GM19438 (cell line): ENCODE results near the gene C20orf204.
A peak's percentile ranks its signal among the peaks of the same experiment; 100 is the strongest.

Experiments
- ATAC-seq: cut with Tn5 transposase; IDR thresholded peaks from one replicate; pipeline ENCODE4 v1.9.1; 2021; ENCODE audit warnings: low read depth; ENCODE audit not compliant: unreplicated experiment

C20orf204 gene

DNA sequence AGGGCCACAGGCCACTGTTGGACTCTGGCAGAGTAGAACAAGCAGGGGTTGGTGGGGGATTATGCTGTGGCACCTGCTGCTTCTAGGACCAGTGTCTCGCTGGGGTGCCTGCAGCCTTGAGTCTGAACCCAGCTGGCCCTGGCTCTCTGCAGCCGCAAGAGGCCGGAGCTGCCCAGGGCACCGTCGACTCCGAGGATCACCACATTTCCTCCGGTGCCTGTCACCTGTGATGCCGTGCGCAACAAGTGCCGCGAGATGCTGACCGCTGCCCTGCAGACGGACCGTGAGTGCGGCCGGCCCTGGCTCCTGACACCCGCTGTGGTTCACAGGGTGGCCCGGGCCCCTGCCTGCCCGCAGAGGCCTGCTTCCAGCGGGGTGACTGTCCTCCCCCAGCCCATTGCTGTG is 33.2 kb downstream of the C20orf204 start:
- no peak for ATAC-seq

DNA sequence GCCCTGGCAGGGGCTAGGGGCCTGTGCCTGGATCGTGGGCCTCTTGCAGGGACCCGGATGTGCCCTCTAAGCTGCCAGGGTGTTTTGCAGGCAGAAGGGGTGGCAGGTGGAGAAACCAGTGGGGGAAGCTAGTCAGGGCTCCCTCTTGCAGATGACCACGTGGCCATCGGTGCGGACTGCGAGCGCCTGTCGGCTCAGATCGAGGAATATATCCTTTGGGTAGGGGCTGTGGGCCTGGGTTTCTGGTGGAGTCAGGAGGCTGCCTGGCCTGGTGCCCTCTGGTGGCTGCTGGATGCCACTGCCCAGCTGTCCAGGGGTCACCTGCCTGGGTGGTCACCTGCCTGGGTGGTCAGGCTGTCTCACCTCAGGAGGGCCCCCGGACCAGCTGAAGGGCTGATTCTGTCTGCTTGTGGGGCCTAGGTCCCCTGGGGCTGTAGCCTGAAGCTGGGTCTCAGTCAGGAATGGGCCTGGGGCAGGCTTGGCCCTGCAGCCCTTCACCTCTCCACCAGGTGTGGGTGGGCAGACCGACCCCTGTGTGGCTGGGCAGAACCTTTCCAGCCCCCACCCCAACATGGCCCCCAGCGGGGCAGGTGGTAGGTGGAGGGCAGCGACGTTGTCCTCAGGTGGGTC is 33.7 kb downstream of the C20orf204 start:
- no peak for ATAC-seq

DNA sequence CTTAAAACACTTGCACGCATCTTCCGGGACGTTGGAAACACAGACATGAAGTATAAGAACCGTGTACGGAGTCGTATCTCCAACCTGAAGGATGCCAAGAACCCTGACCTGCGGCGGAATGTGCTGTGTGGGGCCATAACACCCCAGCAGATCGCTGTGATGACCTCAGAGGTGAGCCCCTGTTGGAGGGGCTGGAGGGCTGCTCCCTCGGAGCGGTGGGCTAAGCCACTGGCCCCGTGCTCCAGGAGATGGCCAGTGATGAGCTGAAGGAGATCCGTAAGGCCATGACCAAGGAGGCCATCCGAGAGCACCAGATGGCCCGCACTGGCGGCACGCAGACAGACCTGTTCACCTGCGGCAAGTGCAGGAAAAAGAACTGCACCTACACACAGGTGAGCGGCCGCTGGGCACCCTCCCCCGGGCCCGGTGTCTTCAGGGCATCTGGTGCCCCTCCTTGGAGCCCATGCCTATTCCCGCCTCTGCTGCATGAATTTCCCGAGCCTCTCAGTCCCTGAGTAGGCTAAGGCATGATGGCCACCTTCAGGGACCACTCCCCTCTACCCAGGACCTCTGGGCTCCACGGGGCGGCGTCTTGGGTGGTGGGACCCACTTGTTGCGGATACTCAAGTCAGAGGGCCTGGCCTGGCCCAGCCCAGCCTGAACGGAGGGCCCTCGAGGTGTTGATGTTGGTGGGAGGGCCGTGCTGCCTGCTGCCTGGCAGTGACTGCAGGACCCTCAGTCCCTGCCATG is 34.4 kb downstream of the C20orf204 start:
- ATAC-seq = no peak

DNA sequence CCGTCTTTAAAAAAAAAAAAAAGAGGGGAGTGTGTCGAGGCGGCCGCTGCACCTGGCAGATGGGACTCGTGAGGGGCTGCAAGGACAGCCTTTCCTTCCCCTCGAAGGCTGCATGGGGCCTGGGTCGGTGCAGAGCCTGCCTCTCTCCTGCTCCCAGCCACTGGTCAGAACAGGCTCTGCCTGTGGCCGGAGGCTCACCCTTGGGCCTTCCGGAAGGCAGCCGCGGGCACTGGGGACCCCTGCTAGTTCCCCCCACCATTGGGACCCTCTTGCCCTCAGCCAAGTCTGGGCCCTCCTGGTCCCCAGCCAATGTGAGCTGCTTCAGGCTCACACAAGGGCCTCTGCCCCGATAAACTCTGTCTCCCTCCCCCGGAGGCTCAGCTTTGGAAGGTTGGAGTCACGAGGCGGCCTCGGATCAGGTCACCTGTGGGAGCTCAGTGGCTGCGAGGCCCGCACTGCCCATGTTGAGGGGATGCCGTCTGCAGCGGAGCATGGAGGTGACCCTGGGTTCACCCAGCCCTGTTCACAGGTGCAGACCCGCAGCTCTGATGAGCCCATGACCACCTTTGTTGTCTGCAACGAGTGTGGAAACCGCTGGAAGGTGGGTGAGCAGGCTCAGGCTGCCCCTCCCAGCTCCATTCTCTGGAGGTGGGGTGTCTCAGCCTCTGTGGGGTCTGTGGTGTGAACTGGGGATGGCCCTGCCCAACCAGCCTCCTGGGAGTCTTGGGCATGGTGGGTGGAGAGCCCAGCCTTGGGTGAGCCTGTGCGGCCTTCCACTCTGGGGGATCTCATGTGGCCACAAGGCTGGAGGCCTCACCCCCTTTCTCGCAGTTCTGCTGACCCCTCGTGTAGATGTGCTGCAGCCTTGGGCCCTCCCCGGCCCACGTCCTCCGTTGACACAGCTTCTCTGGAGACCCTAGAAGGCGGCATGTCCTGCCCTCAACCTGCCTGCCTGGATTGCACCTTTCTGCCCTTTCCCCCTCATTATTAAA is 35.7 kb downstream of the C20orf204 start:
- no peak for ATAC-seq

DNA sequence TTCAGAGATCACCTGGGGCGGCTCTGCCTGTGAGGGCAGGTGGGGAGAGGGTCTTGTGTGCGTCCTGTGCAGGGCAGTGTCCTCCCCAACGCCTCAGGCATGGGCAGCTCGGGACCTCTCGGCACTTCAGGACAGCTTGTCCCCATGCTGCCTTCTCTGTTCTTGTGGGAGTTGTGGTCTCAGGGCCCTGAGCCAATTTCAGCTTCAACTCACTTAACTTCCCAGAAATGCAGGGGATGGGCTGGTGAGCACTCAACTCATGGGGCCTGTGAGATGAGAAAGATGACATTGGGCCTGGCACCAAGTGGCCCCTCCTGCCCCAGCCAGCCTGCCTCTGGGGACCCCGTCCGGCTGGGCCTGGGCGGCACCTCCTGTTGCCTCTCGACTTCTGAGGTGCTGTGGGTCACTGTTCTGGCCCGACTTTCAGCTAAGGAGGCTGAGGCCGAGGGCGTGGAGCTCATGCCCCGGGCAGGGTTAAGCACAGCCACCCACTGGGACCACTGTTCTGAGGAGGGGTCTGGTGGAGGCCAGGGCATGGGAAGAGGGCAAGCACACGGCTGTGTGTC is 36.6 kb downstream of the C20orf204 start:
- no peak for ATAC-seq

DNA sequence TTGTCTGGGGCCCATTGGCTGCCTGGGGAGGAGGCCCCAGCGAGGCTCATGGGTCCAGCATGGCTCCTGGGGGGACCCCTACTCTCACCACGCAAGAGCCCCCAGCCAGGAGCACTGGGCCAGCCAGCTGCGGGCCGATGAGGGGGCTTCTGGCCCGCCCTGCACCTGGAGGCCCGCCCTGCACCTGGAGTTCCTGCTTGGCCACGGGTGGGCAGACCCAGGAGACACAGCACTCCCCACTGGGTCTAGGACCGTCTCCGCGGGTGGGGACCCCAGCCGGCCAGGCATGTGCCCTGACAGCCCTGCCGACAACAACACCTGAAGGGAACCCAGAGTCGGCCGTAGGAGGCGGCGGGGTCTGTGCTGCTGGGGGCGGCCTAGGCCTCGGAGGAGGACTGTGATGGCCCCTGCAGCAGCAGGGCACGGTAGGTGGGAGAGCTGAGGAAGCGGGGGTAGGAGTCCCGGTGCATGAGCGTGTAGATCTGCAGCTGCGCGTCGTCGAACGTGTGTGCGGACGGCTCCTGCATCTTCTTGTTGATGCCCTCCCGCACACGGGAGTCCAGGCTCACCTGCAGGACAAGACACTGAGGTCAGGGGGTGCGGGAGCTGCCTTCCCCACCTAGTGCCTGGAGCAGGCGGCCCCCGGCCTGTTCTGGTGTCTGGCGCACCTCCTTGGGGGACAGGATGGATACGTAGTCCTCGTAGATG is 37.6 kb downstream of the C20orf204 start:
- ATAC-seq = no peak

DNA sequence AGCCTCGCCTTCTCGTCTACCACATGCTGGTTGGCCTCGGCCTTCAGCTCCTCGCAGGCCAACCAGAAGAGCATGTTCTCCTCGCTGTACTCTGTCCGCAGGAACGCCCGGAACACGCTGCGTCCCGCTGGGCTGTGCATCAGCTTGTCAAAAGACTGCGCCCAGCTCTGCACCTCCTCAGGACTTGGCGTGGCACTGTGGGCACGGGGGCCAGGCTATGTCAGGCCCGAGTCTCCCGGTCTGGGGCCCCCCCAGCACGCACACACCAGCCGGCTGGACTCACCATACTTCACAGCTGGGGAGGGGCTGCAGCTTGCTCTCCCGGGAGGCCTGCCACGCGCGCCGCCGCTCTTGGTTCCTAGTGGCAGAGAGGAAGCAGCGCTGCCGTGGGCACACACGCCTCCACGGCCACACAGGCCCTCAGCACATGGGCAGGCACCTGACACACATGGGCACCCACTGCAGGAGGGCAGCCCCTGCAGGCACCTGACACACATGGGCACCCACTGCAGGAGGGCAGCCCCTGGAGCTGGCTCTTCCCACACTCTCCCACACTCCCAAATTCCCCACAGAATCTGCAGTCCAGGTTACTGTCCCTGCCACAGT is 38.3 kb downstream of the C20orf204 start:
- no peak for ATAC-seq

DNA sequence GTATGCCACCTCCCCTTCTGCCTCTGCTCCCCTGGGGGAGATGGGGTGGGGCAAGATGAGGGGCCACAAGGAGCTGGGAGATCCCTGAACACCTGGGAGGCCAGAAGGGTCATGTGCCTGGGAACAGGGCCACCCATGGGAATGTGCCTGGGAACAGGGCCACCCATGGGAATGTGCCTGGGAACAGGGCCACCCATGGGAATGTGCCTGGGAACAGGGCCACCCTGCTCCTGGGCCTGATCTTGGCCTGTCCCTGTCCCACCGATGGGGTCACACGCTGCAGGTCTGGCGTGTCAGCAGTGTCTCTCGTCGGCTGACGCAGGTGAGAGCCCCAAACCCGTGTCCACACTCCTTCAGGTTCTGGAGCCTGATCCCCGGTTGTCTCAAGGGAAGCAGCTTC is 39.0 kb downstream of the C20orf204 start:
- no peak for ATAC-seq

DNA sequence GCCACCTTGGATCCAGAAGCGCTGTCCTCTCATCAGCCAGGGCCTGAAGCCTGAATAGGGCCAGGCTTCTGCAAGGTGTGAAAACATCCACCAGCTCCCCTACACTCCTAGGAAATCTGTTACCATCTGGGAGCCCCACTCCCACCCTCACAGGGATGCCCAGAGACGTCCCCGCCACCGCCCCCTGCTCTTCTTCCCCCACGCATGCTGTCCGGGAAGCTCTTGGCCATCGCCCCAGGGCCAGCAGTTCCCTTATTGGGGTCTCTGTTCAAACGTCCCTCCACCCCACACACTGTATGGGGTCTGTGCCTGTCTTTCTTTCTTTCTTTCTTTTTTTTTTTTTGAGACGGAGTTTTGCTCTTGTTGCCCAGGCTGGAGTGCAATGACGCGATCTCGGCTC is 39.6 kb downstream of the C20orf204 start:
- ATAC-seq = no peak

DNA sequence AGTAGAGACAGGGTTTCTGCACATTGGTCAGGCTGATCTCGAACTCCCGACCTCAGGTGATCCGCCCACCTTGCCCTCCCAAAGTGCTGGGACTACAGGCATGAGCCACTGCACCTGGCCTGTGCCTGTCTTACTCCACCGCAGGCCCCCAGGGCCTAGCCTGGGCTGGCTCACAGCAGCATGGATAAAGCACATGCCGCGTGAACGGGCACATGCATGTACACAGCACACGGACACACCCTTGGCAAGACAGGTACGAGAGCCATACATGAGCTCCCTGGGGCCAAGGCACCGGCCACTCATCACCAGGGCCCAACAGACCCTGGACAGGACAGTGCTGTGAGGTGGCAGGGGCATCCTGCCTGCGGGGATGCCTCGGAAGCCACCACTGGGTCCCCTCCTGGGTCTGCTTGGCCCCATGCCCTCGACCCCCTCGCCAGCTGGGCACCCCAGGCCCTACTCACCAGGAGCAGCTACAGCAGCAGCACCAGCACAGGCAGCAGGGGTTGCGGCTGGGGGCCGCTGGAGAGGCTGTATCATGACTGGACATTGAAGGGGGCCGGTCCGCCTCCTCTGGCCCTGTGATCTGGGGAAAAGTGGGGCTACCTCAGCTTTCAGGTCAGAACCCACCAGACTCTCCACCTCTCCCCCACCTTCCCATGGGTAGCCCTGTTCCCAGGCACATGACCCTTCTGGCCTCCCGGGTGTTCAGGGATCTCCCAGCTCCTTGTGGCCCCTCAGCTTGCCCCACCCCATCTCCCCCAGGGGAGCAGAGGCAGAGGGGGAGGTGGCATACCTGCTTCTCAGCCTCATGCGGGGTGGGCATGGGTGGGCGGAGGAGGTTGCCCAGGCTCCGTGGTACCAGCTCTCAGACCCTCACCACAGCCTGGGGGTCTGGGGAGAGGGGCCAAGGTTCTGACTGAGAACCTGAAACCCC is 40.3 kb downstream of the C20orf204 start:
- no peak for ATAC-seq

DNA sequence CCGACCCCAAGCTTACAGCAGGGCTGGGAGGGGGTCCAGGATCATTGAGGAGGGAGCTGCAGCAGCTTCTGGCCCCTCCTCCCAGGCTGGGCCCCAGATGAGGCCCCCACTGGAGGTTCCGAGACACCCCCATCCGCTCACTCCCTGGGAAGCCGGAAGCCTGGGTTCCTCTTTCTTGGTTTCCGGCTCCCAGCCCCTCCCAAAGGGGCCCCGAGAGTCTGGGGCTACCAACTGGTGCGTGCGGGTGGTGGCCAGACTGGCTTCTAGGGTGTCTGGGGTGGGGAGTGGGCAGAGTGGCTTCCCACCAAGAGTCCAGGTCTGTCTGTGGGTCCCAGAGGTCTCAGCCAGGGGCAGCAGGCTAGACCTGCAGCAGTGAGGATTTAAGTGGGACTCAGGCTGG is 41.1 kb downstream of the C20orf204 start:
- no peak for ATAC-seq

DNA sequence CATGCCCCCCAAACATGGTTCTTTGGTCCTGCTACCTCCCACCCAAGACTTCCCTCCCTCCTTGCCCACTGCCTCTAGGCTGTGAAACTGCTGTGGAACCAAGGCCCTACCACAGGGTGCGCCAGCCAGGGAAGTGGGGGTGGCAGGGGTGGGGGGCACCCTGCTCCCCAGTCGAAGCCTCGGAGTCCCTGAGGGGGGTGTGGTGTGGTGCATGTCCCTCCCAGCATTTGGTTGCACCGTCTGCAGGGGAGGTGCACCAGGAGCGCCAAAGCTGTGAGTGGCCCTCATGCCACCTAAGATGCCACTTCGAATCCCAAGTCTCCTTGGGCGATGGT is 41.5 kb downstream of the C20orf204 start:
- no peak for ATAC-seq

DNA sequence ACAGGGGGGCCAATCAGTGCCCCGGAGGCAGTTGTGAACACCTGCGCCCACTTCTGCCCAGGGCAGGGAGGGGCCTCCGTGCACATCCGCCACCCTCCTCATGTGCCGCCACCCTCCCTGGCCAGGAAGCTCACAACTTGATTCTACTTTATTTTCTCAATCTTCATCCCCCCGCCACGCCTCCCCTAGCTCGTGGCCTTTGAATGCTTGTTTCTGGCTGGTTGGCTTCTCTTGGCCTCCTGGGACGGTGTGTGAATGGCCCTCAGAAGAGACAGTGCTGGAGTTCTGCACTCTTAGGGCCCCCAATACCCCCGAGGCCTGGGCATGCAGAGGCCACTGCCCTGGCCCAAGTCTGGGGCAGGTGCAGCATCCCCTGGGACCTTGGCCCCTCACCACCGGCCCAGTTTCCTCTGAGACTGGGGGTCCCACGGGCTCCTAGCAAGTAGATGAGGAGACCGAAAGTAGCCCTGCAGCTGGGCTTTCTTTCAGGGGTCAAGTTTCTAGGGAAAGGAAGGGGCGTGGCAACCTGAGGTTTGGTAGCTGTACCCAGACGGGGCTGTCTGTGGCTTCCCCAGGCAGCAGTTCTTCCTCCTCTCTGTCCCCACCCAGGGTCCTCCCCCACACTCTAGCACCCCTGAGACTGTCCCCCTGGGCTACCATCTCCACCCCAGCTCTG is 42.0 kb downstream of the C20orf204 start:
- peak; percentile 32 for ATAC-seq

DNA sequence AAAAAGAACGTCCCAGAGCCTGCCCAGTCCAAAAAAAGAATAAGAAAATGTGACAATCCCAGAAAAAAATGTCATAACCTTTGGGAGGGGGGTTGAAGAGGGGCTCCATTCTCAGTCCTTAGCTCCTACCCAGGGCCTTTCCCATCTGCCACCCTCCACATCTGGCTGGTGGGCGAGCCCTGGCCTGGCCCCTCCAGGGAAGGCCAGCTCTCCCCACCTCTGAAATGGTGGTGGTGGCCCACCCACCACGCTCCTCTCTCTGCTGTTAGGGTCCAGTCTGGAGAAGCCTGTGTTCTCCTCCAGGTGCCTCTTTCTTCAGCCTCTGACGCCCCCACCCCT is 42.9 kb downstream of the C20orf204 start:
- no peak for ATAC-seq

DNA sequence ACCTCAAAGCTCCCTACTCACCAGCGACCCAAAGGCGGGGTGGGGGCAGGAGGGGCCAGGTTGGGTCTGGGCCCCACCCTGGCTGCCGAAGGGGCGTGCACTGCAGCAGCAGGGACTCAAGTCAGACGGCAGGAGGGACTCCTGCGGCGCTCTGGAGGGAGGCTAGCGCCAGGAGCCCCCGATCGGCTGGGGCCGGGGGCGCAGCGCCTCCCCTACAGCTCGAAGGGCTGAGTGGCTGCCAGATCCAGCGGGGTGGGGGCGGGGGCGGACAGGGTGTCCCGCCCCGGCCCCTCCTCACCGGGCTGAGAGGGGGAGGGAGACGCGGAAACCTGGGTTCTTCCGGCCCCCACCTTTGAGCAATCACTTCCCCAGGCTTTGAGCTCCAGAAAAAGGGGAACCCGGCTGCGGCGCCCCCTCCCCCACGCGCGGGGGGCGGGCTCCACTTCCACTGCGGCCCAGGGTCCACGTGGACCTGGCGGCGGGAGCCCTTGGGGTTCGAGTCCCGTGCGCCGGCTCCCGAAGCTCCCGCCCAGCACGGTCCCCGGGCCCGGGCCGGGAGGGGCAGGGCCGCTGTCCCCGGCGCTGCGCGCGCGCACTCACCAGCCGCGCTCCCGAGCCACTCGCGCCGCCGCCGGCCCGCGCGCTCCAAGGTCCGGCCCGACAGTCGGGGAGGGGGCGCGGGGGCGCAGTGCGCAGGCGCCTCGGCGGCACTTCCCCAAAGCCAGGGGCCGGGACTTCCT is 43.5 kb downstream of the C20orf204 start, which contains the start of gene RGS19:
Gene RGS19 (minus strand): TSS at position 246 of the 740 bp plus-strand sequence. CDS start 2,632 bp downstream, outside the sequence.
- peak; percentile 44 for ATAC-seq

DNA sequence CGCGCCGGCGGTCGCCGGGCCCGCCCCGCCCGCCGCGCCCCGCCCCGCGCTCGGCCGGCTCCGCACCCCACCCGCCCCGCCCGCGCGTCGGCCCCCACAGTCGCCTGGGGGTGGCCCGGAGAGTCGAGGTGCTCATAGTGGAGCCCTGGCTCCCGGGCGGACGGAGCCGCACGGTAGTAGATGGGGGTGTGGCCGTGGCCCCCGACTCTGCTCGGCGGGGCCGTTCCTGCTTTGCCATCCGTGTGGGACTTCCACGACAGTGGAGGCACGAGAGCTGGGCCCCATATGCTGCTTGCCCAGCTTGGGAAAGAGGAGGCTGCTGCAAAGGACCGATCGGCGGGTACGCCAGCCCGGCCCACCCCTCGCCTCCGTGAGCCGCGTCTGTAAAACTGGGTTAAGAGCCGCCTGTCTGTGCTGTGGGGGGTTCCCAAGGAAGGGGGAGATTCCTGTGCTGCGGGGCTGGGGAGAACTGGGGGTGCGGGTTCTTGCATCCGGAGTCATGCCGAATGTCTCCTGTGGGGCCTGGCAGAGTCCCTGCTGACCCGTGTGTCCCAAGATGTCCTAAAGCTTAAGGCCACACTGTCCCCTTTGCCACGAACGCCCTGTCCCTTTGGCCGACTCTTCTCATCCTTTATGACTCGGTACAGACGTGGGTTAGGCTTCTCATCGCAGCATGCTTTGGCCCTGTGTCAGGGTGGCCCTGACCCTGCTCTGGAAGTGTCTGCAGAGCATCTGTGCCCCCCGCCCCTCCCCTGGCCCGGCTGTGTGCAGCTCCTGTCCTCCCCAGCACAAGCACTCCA is 44.2 kb downstream of the C20orf204 start, which contains the start of gene OPRL1:
Gene OPRL1 (plus strand): TSS at position 70 of the 800 bp plus-strand sequence. CDS start 12,639 bp downstream, outside the sequence.
- ATAC-seq = no peak
